ENCODE data around the gene CCR6.
"Not testable (repeated sequence)": the region's sequence is repeated elsewhere in the genome, so short reads cannot be mapped to it uniquely, and the experiment has no call there.

Gene CCR6

GRCh38 chr6:167178896-167179655 lies 56.2 kb downstream of the CCR6 start:
- not testable (repeated sequence) for DNase-seq

- not testable (repeated sequence) for DNase-seq
Observed at GRCh38 chr6:167180086-167180485, 57.2 kb downstream of the CCR6 start.

GRCh38 chr6:167181351-167181750 lies 58.5 kb downstream of the CCR6 start:
- not testable (repeated sequence) for DNase-seq

- not testable (repeated sequence) for DNase-seq
Observed at GRCh38 chr6:167182913-167183314, 60.0 kb downstream of the CCR6 start.

GRCh38 chr6:167185101-167185500 lies 62.2 kb downstream of the CCR6 start:
- DNase-seq: not testable (repeated sequence)

- DNase-seq: not testable (repeated sequence)
Observed at GRCh38 chr6:167187275-167187674, 64.4 kb downstream of the CCR6 start.

All from activated CD8-positive, alpha-beta memory T cell treated with anti-CD3 and anti-CD28 coated beads, Interleukin-2, amount 50 U/mL, for 48 hours (primary cell).